C4-2B (cell line): ENCODE data around the gene IFNGR1.

ENCODE experiments used
- ZFX ChIP-seq: fragments of 450-650 bp; IDR thresholded peaks from 2 replicates; pipeline ENCODE4 v1.6.1; 2017
- TF ChIP-seq, protein P1 (sequence below): fragments of 450-650 bp; conservative IDR thresholded peaks from 2 replicates; pipeline ENCODE4 v1.5.1; 2017; ENCODE audit warnings: mild to moderate bottlenecking

DNA sequence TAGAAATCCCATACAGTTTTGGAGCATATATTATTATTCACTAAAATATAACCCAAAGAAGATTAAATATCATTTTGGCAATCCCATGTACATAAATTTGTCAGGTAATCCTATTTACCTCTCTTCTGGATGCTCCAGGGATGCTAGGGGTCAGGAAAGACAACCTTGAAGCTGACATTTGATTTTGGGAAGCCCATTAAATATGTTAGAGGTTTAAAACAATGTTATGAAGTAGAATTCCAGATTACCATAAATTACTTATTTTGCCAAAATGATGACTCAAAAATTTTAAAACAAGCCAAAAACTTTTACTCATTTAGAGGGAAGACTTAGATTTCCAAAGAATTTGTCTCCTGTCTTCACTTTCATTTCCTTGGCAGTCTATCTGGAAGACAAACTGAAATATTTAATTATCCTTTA lies 36.5 kb downstream of the IFNGR1 start:
- TF ChIP-seq, protein P1, sequence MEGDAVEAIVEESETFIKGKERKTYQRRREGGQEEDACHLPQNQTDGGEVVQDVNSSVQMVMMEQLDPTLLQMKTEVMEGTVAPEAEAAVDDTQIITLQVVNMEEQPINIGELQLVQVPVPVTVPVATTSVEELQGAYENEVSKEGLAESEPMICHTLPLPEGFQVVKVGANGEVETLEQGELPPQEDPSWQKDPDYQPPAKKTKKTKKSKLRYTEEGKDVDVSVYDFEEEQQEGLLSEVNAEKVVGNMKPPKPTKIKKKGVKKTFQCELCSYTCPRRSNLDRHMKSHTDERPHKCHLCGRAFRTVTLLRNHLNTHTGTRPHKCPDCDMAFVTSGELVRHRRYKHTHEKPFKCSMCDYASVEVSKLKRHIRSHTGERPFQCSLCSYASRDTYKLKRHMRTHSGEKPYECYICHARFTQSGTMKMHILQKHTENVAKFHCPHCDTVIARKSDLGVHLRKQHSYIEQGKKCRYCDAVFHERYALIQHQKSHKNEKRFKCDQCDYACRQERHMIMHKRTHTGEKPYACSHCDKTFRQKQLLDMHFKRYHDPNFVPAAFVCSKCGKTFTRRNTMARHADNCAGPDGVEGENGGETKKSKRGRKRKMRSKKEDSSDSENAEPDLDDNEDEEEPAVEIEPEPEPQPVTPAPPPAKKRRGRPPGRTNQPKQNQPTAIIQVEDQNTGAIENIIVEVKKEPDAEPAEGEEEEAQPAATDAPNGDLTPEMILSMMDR = no peak
- TF ChIP-seq ZFX = no peak
